ENCODE results near the gene NTN4. TPM values are rescaled to one million over a fixed set of nuclear protein-coding genes. Genes with fewer than 3 reads are reported as not detected.

The NTN4 gene
- total and polyA plus RNA-seq, 5 experiments from 2014 or later = not detected

DNA sequence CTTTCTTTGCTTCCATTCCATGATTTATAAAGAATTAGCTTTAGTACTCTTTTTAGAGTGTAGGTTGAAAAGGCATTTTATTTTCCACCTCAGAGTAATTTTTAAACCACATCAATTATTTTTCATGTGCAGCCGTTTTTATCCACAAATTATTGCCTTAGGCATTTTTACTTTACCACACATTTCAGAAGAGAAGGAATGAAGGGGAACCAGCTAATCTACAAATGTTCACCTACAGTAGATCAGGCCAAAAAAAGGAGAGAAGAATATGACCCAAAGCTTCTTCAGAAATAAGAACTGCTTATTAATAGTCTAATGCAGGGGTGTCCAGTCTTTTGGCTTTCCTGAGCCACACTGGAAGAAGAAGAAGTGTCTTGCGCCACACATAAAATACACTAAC, 19.8 kb upstream of the NTN4 start:
- Mint-ChIP-seq H3K27me3 (peaks cover 6 to 29% (median 23%) of the 10 kb centered on the region in 5 donors), H3K27ac (no peak overlapping the region), H3K9me3 (no peaks in the 10 kb centered on the region), H3K4me3 (no peak overlapping the region), H3K36me3 (no peaks in the 10 kb centered on the region), H3K4me1 (no peaks in the 10 kb centered on the region)
- ATAC-seq = no peak
- POLR2A ChIA-PET = no interaction called here
- no peak for DNase-seq

DNA sequence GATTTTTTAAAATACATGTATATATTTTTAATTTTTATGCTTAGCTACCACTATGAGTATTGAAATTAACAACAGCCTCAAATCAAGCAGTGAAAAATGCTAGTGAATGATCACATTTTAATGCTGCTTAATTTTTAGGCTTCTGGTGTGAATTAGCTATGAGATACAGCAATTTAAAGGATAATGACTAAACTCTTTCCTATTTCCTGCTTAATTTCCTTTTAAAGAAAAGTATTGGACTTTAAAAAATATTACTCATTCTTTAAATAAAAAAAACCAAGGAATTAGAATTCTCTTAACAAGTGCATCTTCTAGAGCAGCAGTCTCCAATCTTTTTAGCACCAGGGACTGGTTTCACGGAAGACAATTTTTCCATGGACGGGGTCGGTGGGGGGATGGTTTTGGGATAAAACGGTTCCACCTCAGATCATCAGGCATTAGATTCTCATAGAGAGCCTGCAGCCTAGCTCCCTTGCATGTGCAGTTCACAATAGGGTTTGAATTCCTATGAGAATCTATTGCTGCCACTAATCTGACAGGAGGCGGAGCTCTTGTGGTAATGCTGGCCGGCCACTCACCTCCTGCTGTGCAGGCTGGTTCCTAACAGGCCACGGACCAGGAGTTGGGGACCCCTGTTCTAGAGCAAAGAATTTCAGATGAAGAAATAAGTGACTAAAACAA, 18.6 kb upstream of the NTN4 start:
- Mint-ChIP-seq H3K4me3 (no peak overlapping the region), H3K36me3 (no peaks in the 10 kb centered on the region), H3K27ac (no peak overlapping the region), H3K4me1 (no peaks in the 10 kb centered on the region), H3K9me3 (no peaks in the 10 kb centered on the region), H3K27me3 (peaks cover 5 to 38% (median 23%) of the 10 kb centered on the region in 5 donors)
- ATAC-seq = no peak
- POLR2A ChIA-PET = no interaction called here
- DNase-seq = no peak

DNA sequence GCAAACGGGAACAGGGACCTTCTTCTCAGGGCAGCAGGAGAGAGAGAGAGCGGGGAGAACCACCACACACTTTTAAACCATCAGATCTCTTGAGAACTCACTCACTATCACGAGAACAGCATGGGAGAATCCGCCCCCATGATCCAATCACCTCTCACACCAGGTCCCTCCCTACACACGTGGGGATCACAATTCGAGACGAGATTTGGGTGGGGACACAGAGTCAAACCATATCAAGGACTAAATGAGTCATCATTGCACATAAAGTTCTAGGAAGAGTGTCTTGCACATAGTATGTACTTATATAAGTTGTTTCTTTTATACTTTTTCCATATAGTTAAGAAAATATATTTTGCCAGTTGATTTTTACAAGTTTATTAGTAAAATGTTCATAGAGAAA, 17.6 kb upstream of the NTN4 start:
- no peaks in the 10 kb centered on the region for H3K4me1 Mint-ChIP-seq

DNA sequence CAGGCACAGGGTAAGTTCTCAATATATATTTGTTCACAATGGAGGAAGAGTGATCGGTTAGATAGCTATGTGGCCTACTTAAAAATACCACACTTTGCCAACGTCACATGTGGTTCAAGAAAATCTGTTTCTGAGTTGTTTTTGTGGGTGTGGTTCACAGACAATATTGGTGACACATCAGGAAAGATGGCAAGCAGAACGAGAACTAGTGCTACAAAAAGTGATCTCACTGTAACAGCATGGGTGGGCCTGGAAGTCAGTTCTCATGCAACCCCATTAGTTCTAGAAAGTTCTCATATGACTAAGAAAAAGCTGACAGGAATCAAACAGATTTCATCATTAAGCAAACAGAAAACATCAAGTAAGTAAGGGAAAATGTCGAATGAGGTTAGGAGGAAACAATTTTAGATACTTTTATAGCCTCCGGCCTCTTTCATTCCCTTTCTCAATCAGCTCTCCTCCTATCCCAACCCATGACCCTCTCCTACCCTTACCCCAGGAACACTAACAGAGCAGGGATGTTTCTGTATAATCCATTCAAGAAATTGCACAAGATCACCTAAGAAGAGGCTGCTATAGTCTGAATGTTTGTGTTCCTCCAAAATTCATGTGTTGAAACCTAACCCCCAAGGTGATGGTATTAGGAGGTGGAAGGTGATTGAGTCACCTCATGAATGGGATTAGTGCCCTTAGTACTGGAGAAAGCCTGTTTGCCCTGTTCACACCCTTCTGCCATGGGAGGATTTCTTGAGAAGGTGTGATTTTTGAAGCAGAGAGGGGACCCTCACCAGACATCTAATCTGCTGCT, 15.5 kb upstream of the NTN4 start:
- POLR2A ChIA-PET = no interaction called here
- ATAC-seq (no peak), DNase-seq (no peak)
- no peak overlapping the region for H3K4me3 Mint-ChIP-seq
- no peaks in the 10 kb centered on the region for H3K36me3 Mint-ChIP-seq
- H3K9me3 Mint-ChIP-seq = no peaks in the 10 kb centered on the region
- H3K27me3 Mint-ChIP-seq = peaks cover 0 to 44% (median 17%) of the 10 kb centered on the region in 5 donors
- no peaks in the 10 kb centered on the region for H3K4me1 Mint-ChIP-seq
- peak overlapping the region in 1 of 10 donors; percentile 21 for H3K27ac Mint-ChIP-seq

More for the DNA sequence above, 17.6 kb upstream of the NTN4 start:
- no peak for DNase-seq
- Mint-ChIP-seq H3K9me3 (no peaks in the 10 kb centered on the region), H3K27ac (no peak overlapping the region), H3K36me3 (no peaks in the 10 kb centered on the region), H3K4me3 (no peak overlapping the region), H3K27me3 (peaks cover 2 to 39% (median 22%) of the 10 kb centered on the region in 5 donors)
- ATAC-seq = no peak
- POLR2A ChIA-PET = no interaction called here

DNA sequence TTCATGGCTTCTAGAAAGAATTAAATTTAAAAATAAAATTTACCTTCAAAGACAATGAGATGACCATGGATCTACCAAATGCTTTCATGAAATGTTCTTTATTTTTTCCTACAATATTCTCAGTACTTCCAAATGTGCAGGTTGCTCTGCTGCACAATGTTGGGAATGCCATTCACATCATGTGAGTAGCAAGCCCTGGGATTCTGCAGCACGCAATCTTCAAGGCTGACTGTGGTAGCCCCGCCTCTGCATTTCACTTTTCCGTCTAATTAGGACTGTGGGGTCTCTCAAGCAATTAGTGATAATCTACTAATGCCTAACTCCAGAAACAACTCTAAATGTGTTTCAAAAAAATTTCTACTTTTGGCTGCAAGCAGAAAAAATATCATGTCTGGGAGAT, 13.7 kb upstream of the NTN4 start:
- Mint-ChIP-seq H3K27ac (no peak overlapping the region), H3K36me3 (no peaks in the 10 kb centered on the region), H3K4me3 (no peak overlapping the region), H3K4me1 (no peaks in the 10 kb centered on the region), H3K9me3 (no peaks in the 10 kb centered on the region), H3K27me3 (peaks cover 0 to 34% (median 13%) of the 10 kb centered on the region in 5 donors)
- DNase-seq (no peak), ATAC-seq (no peak)
- POLR2A ChIA-PET = no interaction called here

DNA sequence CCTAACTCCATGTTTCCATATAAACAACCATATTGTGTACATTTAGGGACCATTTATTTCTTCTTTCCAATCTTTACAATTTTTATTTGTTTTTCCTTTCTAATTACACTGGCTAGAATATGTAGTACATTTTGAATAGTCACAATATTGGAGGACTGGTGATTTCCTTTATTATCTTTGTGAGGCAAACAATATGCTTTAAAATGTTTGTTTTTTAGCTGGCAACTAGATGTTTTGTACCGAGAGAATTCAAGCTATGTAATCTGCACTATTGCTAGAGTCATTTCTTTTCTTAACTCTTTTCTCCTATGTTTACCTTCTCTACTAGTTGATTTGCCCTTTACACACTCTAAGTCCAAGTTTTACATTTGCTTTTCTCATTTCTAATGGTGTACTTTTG, 13.3 kb upstream of the NTN4 start:
- Mint-ChIP-seq H3K27me3 (peaks cover 0 to 34% (median 13%) of the 10 kb centered on the region in 5 donors), H3K27ac (no peak overlapping the region)
- ATAC-seq = no peak

DNA sequence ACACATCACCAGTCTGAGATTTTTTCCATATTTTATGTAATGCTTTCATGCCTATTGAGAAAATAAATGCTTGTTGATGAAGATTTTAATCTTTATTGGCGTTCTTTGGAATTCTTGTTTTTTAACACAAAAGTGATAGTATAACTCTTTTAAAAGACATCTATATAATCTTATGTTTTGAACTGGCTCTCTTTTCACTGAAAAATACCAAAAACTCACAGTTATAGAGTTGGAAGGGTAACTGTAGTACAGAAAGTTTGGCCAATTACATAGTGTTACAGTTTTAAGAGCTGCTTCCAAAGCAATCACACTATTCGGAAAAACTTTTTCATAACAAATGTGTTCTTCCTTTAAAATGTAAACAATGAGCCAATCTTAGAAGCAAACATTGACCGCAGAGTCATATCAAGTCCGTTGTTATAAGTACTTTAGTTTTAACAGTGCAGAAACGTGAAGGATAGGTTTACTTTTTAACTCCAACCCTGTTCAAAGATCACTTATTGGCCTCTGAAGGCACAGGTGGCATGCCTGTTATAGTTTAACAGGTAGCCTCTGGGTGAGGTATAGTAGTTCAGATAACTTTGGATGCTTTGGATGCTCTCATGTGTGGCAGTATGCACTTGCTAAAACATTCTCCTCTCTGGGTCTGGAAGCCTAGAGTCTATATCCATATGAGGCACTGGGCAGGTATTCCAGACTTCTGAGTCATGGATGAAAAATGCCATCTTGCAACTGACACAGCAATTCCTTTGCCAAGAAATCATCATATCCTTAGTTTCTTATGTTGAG, 12.1 kb upstream of the NTN4 start:
- peaks cover 0 to 27% (median 8%) of the 10 kb centered on the region in 5 donors for H3K27me3 Mint-ChIP-seq

More for the DNA sequence above, 13.3 kb upstream of the NTN4 start:
- no peak overlapping the region for H3K4me3 Mint-ChIP-seq
- H3K4me1 Mint-ChIP-seq = no peaks in the 10 kb centered on the region
- no peak for DNase-seq
- H3K36me3 Mint-ChIP-seq = no peaks in the 10 kb centered on the region
- POLR2A ChIA-PET = no interaction called here
- no peaks in the 10 kb centered on the region for H3K9me3 Mint-ChIP-seq

DNA sequence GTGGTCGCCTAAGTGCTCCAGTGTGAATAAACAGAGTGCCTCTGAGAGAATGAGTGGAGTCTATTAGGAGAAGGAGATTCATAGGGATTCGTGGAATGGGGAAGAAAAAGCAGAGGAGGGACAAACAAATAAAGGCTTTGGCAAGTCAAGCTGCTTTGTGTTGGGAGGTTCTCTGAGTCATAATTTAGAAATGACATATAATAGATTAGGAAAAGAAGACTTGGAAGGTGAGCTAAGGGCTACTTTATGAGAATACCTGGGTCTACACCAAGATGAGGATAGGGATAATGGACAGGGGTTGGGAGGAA, 6.4 kb upstream of the NTN4 start:
- H3K4me1 Mint-ChIP-seq = no peaks in the 10 kb centered on the region
- POLR2A ChIA-PET = no interaction called here
- peaks cover 11 to 38% (median 16%) of the 10 kb centered on the region in 5 donors for H3K27me3 Mint-ChIP-seq
- no peak overlapping the region for H3K27ac Mint-ChIP-seq
- H3K9me3 Mint-ChIP-seq = peaks cover 0 to 1% (median 0%) of the 10 kb centered on the region in 9 donors
- no peak overlapping the region for H3K4me3 Mint-ChIP-seq
- ATAC-seq = no peak
- no peak for DNase-seq
- H3K36me3 Mint-ChIP-seq = no peaks in the 10 kb centered on the region

More for the DNA sequence above, 12.1 kb upstream of the NTN4 start:
- ATAC-seq (no peak), DNase-seq (no peak)
- Mint-ChIP-seq H3K36me3 (no peaks in the 10 kb centered on the region), H3K4me1 (no peaks in the 10 kb centered on the region), H3K27ac (no peak overlapping the region), H3K4me3 (no peak overlapping the region), H3K9me3 (peaks cover 0 to 1% (median 0%) of the 10 kb centered on the region in 9 donors)
- POLR2A ChIA-PET = no interaction called here

DNA sequence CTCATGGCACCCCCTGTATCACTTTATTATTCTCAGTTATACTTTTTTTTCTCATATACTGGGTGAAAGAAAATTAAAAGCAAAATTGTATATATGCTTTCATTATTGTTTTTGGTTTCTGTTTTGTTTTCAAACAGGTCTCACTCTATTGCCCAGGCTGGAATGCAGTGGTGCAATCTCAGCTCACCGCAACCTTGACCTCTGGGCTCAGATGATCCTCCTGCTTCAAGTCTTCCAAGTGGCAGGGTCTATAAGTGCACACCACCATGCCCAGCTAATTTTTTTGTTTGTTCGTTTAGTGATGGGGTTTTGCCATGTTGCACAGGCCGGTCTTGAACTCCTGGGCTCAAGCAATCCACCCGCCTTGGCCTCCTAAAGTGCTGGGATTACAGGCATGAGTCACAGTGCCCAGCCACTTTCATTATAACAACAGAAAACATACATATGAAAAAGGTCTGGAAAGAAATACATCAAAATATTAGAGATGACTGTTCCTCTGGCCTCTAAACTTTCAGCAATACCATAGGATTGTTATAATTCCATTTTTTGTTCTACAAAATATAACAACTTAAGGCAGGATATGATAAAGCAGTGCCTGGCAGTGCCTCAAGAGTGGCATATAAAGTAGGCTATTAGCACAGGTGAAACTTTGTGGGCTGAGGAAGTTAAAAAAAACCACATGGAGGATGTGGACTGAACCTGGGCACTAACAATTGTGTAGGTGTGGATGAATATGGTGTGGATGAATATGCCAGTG, 5.8 kb upstream of the NTN4 start:
- Mint-ChIP-seq H3K36me3 (no peaks in the 10 kb centered on the region), H3K4me1 (peaks cover 0 to 2% (median 2%) of the 10 kb centered on the region in 4 donors), H3K4me3 (no peak overlapping the region), H3K27ac (no peak overlapping the region), H3K27me3 (peaks cover 14 to 42% (median 19%) of the 10 kb centered on the region in 5 donors), H3K9me3 (peaks cover 0 to 1% (median 0%) of the 10 kb centered on the region in 9 donors)
- DNase-seq (no peak), ATAC-seq (no peak)
- POLR2A ChIA-PET = no interaction called here

DNA sequence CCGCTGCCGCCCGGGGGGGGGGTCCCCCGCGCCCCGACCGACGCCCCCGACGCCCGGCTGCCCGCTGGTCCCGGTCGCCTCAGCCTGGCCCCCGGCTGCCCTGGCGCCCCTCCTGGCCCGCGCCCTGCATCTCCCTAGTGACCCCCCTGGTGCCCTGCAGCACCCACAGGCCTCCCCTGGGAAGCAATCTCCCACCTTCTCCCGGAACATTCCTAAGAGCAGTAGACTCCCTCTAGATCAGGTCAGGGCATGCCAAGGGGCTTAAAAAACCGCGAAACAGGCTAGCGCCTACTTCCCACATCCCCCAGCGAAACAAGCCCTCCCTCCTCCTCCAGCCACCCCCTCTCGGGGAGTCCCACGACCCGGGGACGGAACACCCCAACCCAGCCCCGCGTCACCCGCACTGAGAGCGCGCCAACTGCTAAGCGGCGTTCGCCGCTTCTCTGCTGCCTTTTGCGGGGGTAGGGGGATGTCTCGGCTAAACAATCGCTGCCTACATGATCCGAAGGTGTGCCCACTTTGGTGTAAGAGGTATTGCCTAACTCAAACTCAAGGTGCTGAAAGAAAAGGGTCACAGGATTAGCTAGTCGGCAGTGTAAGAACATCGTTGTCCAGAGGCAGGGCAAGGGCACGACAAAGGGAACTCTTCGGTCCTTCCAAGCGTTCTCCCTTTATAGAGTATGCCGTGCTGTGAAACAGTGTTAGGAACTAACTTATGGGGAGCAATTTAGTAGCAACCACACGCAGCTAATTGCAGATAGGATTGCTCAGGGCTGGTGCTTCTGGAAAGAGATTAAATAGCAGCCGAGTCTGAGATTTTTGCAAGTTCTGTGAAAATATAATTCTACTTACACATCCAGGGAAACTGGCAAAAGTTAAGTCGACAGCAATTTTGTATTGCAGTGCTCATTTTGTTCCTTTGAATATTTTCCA, 619 bp upstream of the NTN4 start:
- DNase-seq (peak in 7 of 10 donors; percentile 2 to 37 (median 26)), ATAC-seq (peak; percentile 74 to 76)
- Mint-ChIP-seq H3K27me3 (peaks cover 32 to 73% (median 43%) of the 10 kb centered on the region in 5 donors), H3K4me1 (peaks cover 4 to 18% (median 17%) of the 10 kb centered on the region in 4 donors), H3K36me3 (peaks cover 0 to 3% (median 0%) of the 10 kb centered on the region in 3 donors), H3K9me3 (no peaks in the 10 kb centered on the region), H3K4me3 (peak overlapping the region; percentile 73 to 95 (median 86)), H3K27ac (peak overlapping the region in 4 of 10 donors; percentile 23 to 46 (median 37))
- POLR2A ChIA-PET = no interaction called here

DNA sequence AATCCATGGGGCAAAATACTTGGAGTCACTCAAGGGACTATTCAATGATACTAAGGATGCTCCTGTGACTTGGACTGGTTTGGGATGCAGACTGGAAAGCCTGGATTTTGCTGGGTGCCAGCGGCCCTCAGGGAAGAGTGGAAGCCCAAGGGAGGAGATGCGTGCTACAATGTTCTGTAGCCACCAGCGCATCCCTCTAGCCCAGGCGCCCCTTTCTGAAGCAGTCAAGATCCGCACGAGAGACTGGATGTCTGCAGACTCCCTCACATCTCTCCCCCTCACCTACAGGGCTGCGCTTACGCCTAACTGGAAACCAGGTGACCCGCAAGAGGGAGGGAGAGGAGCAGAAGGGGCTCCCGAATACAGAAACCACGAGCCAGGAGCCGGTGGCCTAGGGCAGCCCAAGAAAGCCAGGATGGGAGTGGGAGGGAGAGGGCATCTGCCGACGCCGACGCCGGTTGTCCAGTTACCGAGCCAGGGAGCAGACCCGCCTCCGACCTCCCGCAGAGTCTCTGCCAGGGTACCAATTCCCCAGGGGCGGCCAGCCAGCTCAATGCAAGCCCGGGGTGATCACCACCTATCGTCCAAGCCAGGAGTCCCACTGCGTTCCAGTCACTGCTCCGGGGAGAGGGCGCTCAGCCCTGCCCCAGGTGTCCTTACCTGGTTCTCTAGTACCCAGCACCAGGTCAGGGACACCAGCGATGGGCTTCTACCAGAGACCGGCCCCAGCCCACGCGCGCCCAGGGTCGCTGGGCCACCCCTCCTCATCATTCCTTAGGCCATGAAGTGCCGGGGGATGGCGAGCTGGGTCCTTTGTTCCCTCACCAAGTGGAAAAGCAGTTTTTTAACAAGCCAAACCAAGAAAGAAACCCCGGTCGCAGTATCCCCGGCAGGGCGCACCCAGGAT, 1.2 kb downstream of the NTN4 start:
- Mint-ChIP-seq H3K27me3 (peaks cover 36 to 84% (median 52%) of the 10 kb centered on the region in 5 donors), H3K36me3 (peaks cover 0 to 3% (median 0%) of the 10 kb centered on the region in 3 donors), H3K9me3 (no peaks in the 10 kb centered on the region), H3K4me3 (peak overlapping the region; percentile 64 to 91 (median 75)), H3K27ac (peak overlapping the region in 2 of 10 donors; percentile 13 to 29), H3K4me1 (peaks cover 4 to 18% (median 17%) of the 10 kb centered on the region in 4 donors)
- DNase-seq (peak in 1 of 10 donors; percentile 0), ATAC-seq (no peak)
- POLR2A ChIA-PET = no interaction called here
